Lower leg skin (tissue), 4 donors: ENCODE data around the gene IGFBP7. TPM values are rescaled to one million over a fixed set of nuclear protein-coding genes. Genes with fewer than 3 reads are reported as not detected.

Experiments used
- DNase-seq, 2 donors: peaks; one replicate each; pipeline ENCODE4 v3.0.0-alpha.2; 2019; ENCODE audit warnings: low spot score in 2 of 2
- H3K4me3 ChIP-seq: fragments of 200-600 bp; sonication (generic); 2 replicates; pipeline ENCODE4 v1.5.1; 2017; ENCODE audit warnings: mild to moderate bottlenecking, low read depth; ENCODE audit not compliant: poor library complexity, severe bottlenecking
- POLR2A ChIP-seq, 2 donors: fragments of 450-650 bp; IDR thresholded peaks; one replicate each; pipeline ENCODE4 v1.6.1; 2016 to 2017; ENCODE audit warnings: antibody characterized with exemption in 2 of 2, mild to moderate bottlenecking in 1 of 2, moderate library complexity in 1 of 2
- WGBS, 2 donors: methylation state at CpG; one replicate each; pipeline ENCODE4 v1.1.5; 2018; 5-methylcytosine and 5-hydroxymethylcytosine counted together
- intact Hi-C: fragments of 100-400 bp; cut with DNase I; formaldehyde crosslinking; loops from one replicate; pipeline ENCODE4 v1.15.0; 2023; ENCODE audit warnings: low total_unique reads
- total RNA-seq, 4 donors: library from RNA; depleted of rRNA; stranded (reverse); fragments of >200 nt; gene quantifications; one replicate each; pipeline ENCODE4 v1.1.0, GENCODE V29; 2016
- TF ChIP-seq, protein P1 (sequence below), 3 donors: fragments of 450-650 bp; IDR thresholded peaks; one replicate each; pipeline ENCODE4 v1.5.1; 2016; ENCODE audit warnings: antibody characterized with exemption in 3 of 3, mild to moderate bottlenecking in 3 of 3, moderate library complexity in 2 of 3

Gene IGFBP7
- total RNA-seq, 4 donors from 2014 or later: 122 to 324 (median 168) TPM

DNA sequence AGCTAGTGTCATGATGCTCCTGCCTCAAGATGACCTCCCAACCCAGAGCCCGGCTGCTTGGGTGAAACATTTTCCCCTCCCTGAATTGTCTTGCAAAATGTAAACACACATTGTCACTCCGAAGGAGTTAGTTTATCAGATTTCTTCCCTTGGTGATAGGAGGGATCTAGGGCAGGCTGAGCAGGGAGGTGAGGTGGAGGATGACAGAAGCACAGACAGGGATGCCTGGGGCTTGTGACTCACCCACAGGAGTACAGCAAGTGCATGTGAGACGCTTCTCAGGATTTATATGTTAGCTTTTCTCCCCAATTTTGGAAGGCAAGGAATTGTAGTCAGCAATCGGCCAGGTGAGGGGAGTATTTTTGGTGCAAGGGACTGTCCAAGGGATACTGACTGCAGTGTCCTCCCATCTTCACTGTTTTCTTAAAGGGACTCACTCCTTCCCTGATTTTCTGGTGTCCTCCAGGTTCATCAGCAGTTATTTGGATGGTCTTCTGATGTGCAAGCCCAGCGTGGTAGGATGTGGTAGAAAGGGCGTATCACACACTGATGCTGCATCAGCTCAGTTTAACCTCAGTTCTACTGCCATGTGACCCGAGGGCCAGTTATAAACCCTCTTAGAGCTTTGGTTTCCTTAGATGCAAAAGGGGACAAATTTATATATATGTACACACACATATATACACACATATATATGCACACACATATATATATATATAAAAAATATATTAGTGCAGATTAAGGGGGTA, 46.2 kb upstream of the IGFBP7 start:
- no peak for DNase-seq
- no peak overlapping the region for H3K4me3 ChIP-seq
- 78 to 79% methylated on average over 7 of the region's 7 CpGs for WGBS, 2 donors
- TF ChIP-seq, protein P1, sequence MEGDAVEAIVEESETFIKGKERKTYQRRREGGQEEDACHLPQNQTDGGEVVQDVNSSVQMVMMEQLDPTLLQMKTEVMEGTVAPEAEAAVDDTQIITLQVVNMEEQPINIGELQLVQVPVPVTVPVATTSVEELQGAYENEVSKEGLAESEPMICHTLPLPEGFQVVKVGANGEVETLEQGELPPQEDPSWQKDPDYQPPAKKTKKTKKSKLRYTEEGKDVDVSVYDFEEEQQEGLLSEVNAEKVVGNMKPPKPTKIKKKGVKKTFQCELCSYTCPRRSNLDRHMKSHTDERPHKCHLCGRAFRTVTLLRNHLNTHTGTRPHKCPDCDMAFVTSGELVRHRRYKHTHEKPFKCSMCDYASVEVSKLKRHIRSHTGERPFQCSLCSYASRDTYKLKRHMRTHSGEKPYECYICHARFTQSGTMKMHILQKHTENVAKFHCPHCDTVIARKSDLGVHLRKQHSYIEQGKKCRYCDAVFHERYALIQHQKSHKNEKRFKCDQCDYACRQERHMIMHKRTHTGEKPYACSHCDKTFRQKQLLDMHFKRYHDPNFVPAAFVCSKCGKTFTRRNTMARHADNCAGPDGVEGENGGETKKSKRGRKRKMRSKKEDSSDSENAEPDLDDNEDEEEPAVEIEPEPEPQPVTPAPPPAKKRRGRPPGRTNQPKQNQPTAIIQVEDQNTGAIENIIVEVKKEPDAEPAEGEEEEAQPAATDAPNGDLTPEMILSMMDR (IDR thresholded peaks at IDR 0.05): no peak
- no peak for TF ChIP-seq POLR2A (IDR thresholded peaks at IDR 0.05)
- intact Hi-C loops: no loop called here

DNA sequence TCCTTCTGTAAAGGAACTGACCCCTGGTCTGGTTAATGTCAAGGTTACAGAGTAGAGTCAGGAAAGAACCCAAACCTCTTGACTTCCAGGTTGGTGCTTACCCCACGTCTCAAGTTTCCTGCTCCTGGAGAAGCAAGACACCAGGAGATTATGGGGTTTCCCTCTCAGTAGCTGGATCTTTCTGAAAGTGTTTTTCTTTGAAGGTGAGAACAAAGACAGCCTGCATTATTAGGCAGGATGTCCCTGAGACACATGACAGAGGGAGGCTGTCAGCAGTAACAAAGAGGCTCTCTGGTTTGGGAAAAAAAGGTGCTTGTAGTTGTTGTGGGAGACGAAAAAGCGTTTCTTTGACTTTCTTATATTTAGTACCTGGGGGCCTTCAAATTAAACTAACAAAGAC, 44.7 kb upstream of the IGFBP7 start:
- intact Hi-C loops: no loop called here
- WGBS, 2 donors: 82 to 87% methylated on average over 3 of the region's 3 CpGs
- no peak overlapping the region for H3K4me3 ChIP-seq
- TF ChIP-seq POLR2A (IDR thresholded peaks at IDR 0.05): no peak
- TF ChIP-seq, protein P1 (IDR thresholded peaks at IDR 0.05): no peak
- no peak for DNase-seq

DNA sequence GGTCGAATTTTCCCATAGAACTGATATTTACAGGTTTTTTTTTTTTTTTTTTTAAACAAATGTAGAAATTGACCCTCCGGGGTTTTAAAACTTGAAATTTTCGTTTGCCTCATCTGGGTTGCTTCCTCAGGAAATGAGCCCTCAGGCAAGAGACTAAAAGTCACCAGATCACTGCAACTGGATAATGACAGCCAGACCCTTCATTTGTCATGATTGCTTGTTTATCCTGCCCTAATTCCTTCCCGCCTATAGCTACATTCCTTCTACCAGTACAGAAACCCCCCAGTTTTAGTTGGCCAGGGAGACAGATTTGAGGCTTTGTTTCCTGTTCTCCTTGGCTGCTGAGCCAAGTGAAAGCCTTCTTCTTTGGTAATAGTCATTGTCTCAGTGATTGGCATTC, 44.0 kb upstream of the IGFBP7 start:
- no peak overlapping the region for H3K4me3 ChIP-seq
- no peak for DNase-seq
- TF ChIP-seq, protein P1 (IDR thresholded peaks at IDR 0.05): no peak
- no peak for TF ChIP-seq POLR2A (IDR thresholded peaks at IDR 0.05)
- WGBS, 2 donors: 38 to 44% methylated on average over 4 of the region's 4 CpGs
- intact Hi-C loops: no loop called here

DNA sequence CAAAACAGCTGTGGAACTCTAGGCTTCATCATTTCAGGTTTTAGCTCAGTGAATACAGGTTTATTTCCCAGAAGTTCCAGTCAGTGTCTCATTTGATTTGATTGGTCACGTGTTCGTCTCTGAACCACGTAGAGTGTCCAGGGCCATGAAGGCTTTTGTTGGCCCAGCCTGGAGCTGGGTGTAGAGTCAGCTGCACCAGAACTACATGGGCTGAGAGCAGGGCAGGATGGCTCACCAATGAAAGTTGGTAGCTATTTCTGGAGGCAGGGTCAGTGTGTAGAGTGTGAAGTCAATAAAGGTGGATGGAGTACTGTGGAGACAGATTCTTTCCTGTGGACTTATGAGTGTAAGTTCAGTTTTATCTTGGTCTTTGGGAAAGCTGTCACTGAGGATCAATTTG, 43.0 kb upstream of the IGFBP7 start:
- 93 to 97% methylated on average over 3 of the region's 3 CpGs for WGBS, 2 donors
- TF ChIP-seq, protein P1 (IDR thresholded peaks at IDR 0.05): no peak
- TF ChIP-seq POLR2A (IDR thresholded peaks at IDR 0.05): no peak
- no peak overlapping the region for H3K4me3 ChIP-seq
- DNase-seq: no peak
- intact Hi-C loops: no loop called here

DNA sequence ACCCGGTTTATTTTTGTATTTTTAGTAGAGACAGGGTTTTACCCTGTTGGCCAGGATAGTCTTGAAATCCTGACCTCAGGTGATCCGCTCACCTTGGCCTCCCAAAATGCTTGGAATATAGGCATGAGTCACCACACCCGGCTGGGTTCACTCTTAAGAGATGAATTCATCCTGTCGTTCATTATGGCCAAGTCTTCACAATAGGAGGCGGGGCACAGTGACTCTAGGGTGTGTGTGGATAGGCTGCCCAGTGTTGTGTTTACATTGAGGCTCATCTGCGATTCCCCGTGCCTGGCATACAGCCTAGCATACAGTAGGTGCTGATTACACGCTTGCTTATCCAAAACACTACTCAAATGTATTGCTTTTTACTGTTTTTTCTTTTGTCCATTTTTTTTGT, 41.3 kb upstream of the IGFBP7 start:
- no peak overlapping the region for H3K4me3 ChIP-seq
- TF ChIP-seq, protein P1 (IDR thresholded peaks at IDR 0.05): no peak
- TF ChIP-seq POLR2A (IDR thresholded peaks at IDR 0.05): no peak
- intact Hi-C loops: no loop called here

DNA sequence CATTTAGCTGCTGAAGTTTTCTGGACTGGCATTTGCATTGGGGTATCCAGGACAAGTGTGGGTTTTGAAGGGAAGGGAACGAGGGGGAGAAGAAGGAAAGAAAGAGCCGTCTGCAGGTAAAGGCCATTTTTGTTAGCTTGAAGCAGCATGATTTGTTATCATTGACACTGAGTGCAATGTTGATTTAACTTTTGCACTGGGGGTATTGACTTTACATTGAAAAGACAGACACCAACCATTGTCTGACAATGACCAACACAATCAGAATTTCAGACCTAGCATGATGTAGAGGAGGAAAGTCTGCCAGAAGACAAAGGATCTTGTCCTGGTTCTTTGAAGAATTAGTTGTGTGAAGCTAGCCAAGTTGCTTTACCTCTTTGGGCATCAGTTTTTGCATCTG, 39.6 kb upstream of the IGFBP7 start:
- 74 to 75% methylated on average over 2 of the region's 2 CpGs for WGBS, 2 donors
- no peak for TF ChIP-seq POLR2A (IDR thresholded peaks at IDR 0.05)
- TF ChIP-seq, protein P1 (IDR thresholded peaks at IDR 0.05): no peak
- intact Hi-C loops: no loop called here
- DNase-seq: no peak
- H3K4me3 ChIP-seq: no peak overlapping the region

More for the DNA sequence above, 41.3 kb upstream of the IGFBP7 start:
- no peak for DNase-seq
- 56 to 61% methylated on average over 8 of the region's 8 CpGs for WGBS, 2 donors
